GM12874 (cell line): ENCODE results near the gene ADGRG3.

Experiments
- CTCF ChIP-seq: IDR thresholded peaks from 2 replicates; pipeline ENCODE4 v1.5.1; 2011; ENCODE audit warnings: low read depth, mild to moderate bottlenecking, control low read depth, low read length, moderate library complexity; ENCODE audit not compliant: insufficient read depth

ADGRG3 gene

DNA sequence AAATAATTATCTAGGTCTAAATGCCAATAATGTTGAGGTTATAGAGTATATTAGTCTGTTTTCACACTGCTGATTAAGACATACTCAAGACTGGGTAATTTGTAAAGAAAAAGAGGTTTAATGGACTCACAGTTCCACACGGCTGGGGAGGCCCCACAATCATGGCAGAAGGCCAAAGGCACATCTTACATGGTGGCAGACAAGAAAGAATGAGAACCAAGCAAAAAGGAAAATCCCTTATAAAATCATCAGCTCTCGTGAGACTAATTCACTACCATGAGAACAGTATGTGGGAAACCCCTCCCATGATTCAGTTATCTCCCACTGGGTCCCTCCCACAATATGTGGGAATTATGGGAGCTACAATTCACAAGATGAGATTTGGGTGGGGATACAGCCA, 64.6 kb downstream of the ADGRG3 start:
- no peak for TF ChIP-seq CTCF

DNA sequence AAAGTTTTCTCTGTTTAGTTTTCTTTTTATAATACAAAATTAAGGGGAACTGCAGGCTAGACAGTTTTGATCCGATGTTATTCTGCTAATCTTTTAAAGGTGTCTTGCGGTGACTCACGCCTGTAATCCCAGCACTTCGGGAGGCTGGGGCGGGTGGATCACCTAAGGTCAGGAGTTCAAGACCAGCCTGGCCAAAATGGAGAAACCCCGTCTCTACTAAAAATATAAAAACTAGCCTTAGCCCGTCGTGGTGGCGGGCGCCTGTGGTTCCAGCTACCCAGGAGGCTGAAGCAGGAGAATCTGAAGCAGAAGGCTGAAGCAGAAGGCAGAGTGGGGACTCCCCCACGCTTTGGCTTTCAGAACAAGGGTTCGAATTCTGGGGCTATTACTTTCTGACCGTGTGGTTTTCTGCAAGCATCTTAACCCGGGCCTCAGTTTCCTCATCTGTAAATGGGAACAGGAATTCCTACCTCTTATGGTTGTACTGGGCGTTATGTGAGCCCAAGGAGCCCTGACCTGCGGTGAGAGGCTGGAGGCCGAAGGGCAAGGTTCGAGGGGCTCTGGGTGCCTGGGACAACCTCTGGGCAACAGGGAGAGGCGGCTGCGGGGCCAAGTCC, 66.3 kb downstream of the ADGRG3 start:
- TF ChIP-seq CTCF, result no peak

- TF ChIP-seq CTCF, result no peak
Observed at GRCh38 chr16:57734925-57735754, 67.0 kb downstream of the ADGRG3 start.

- TF ChIP-seq CTCF, result no peak
Observed at GRCh38 chr16:57735755-57736418, 67.8 kb downstream of the ADGRG3 start, which contains the start of gene KATNB1. Gene KATNB1, plus strand, starts transcription at chr16:57735770. Its CDS starts 1,474 bp downstream, at chr16:57737244.

DNA sequence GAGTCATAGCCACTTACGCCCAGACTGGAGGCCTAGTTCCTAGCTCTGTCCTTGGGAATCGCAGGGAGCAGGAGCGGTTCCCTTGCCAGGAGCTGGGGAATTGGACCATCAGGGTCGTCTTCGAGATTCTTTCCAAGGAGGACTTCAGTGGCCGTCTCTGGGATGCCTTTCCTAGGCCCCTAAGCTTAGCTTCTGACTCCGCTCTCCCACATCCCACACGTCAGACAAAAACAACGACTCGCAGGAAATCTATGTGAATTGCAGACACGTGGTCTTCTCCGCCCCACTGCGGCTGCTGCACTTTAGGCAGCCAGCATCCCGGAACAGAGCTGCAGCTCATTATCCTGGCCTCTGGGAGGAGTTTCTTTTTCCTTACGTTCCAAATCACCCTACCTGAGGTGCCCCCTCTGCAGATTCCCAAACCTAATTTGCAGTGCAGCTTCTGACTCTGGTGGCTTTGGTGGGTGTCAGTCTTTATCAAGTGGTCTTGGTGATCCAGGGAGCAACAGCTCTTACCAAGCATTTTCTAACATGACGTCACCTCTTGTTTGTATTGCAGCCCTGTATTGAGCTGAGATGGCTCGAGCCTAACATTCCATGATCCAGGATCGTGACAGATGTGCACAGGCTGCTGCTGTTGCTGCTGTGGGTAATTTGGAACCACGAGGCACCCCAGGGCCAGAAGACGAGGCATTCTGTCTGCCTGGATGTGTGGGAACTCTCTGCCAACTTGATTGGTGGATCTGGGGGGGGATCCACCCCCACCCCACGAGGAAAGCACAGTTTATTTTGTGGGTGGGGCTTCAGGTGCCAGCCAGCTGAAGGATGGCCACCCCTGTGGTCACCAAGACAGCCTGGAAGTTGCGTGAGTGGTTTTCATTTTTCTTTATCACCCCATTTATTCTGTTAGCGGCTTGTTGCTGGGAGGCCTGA, 68.6 kb downstream of the ADGRG3 start:
- 0 out of 2 replicates have a peak, but pooled peaks have one; percentile 4 for TF ChIP-seq CTCF

- TF ChIP-seq CTCF, result no peak
Observed at GRCh38 chr16:57738844-57739243, 70.7 kb downstream of the ADGRG3 start.
